T-helper 22 cell (primary cell): Measurements from ENCODE around the gene ACTA2.

Experiments
- DNase-seq: peaks from one replicate; pipeline ENCODE4 v3.0.0-alpha.2; 2020; ENCODE audit warnings: low read depth

The ACTA2 gene

DNA sequence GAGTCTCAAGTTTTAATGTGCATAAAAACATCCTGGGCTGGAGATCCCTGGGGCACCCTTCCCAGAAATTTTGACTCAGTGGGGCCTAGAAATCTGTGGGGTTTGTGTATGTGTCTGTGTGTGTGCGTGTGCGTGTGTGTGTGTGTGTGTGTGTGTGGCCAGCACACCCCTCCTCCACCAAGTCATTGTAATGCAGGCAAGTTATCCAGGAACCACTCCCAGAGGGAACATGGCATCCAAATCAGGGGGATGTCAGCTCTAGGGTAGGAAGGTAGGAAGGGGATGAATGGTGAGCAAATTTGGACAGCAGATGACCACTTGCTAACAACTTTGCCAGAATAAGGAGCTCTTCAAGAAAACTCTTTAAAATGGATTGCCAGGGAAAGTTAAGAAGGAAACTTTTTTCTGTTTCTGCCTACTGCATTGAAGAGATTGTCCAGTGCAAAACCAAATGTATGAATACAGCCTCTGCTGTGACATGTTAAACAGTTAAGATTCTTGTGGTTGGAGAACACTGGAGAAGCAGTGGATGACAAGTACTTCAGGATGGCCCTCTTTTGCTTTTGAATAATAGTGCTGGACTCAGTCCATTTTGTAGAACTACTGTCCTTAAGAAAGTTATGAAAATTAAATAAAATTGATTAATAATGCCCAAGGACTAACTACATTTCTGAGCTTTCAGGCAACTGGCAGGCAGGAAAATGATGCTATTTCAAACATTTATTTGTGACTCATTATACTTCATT, 60.2 kb downstream of the ACTA2 start:
- DNase-seq: no peak

DNA sequence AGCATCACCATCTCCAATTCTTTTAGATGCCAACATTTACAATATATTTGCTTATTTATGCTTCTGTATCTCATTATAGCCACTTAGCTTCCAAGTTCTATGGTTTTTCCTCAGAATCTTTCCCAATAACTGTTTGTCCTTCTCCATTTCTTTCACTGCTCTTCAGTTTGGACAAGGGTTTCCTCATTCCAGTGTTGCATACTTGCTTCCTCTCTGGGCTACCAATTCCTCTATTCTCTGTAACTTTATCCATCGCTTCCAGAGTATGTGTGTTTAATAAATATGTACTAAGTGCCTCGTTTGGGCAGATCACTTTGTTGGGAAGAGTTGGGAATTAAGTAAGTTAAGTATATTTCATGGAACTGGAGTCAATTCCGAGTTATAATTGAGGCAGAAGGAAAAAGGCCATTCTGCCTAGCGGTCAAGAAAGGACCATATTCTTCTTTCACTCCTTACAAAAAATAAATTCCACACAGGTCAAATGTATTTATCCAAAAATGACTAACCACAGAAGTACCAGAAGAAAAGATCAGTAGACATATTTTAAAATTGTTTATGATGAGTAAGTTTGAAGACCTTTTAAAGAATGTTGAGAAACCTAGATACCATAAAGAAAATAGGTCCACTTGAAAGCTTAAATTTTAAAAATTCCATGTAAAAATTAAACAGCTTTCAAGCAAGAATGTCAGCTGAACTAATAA, 61.7 kb downstream of the ACTA2 start:
- no peak for DNase-seq

DNA sequence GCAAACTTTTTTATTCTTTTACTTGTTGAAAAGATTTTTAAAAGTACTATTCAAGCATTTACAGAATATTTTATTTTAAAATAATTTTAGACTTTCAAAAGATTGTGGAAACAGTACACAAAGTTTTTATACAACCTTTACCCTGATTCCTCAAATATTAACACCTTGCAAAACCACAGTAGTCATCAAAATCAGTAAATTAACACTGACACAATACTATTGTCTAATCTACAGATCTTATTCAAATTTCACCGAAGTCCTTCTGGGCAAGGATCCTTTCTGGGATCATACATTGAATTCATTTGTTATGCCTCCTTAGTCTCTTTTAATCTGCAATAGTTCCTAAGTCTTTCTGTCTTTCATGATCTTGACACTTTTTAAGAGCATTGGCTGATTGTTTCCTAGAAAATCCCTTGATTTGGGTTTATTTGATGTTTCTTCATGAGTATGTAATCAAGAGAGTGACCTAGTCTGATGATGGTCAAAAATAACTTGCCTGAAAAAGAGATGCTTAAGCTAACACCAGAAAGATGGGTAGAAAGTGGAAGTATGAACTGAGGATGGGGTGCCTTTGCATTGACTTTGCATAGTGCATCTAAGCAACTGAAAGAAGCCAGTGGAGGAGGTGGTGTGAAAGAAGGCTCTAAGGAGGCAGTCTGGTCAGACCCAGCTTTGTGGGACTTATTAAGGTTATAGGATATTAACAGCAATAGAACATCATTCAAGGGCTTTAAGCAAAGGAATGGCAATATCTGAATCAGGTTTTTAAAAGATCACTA, 62.8 kb downstream of the ACTA2 start:
- no peak for DNase-seq

DNA sequence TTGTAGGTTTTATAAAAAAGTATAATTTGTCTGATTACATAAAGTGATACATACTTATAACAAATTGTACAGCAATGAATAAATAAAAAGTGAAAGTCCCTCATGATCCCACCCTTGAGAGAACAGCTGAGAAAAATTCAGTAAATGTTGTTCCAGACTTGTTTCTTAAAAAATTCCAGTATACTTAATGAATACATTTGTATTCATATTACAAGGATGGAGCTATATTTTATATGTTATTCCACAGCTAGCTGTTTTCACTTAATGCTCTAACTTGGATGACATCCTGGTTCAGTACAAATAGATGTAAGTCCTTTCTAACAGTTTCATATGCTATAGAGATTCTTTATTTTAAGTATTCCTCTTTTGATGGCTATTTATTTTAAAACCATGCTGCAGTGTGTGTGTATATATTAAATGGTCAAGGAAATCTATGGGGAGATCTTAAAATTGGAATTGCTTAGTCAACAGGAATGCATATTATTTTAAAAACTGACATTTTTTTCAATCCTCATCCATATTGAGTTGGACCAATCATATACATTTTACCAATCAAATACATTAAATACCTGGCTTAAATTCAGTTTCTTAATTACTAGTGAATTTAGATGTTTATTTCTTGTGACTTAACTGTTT, 63.6 kb downstream of the ACTA2 start:
- DNase-seq: no peak

DNA sequence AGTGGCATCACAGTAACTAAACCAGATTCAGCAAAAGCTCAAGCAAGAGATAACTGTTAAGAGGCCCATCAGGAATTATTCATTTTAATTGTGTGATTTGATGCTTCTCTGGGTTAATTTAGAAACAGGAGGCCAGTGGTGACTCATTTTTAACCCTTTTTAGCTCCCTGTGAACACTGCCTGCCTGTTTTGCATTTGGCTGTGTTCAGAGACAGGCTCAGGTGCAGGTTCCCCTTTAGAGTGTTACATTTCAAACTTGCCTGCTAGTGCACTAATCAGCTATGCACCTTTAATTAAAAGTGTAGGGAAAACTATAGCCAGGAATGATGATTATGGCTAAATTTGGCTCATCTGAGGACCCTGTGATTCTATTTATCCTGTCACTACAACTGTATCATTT, 66.0 kb downstream of the ACTA2 start:
- DNase-seq: no peak
